Caco-2 (cell line): Measurements from ENCODE around the gene MAP2K5. TPM values are rescaled to one million over a fixed set of nuclear protein-coding genes. Genes with fewer than 3 reads are reported as not detected.
A peak's percentile ranks its signal among the peaks of the same experiment; 100 is the strongest.

Experiments used
- BruUV-seq: library from RNA; stranded (reverse); fragments of 400-500 nt; replicated peaks from 2 replicates; lab custom pipeline; 2021; lab: Mats Ljungman, UMichigan
- CTCF ChIA-PET: fragments of 300-600 bp; sonication (Branson Sonifier 250); formaldehyde crosslinking; loops from one replicate; lab custom pipeline; 2022; ENCODE audit warnings: antibody characterized with exemption; lab: Charles Lee
- POLR2A ChIA-PET: fragments of 300-600 bp; sonication (Branson Sonifier 250); formaldehyde crosslinking; loops from one replicate; lab custom pipeline; 2022; ENCODE audit warnings: antibody characterized with exemption; lab: Charles Lee
- DNase-seq, 2 experiments: peaks; one replicate each; pipeline versions ENCODE4 v3.0.0 to v3.0.0-alpha.2; 2020 to 2022
- H3K27me3 ChIP-seq: replicated peaks from 2 replicates; pipeline ENCODE4 v1.6.0; 2011; ENCODE audit warnings: low read length; ENCODE audit not compliant: control insufficient read depth, insufficient read depth
- H3K36me3 ChIP-seq: 2 replicates; pipeline ENCODE4 v1.5.1; 2011; ENCODE audit warnings: low read length; ENCODE audit not compliant: control insufficient read depth, insufficient read depth
- H3K4me1 ChIP-seq: fragments of 250-450 bp; sonication (Bioruptor Pico); 2 replicates; pipeline ENCODE4 v1.5.1; 2020; ENCODE audit warnings: mild to moderate bottlenecking
- H3K4me3 ChIP-seq: 2 replicates; pipeline ENCODE4 v1.5.1; 2011; ENCODE audit warnings: low read depth, mild to moderate bottlenecking, control low read depth, low read length
- H3K9me3 ChIP-seq: fragments of 250-450 bp; sonication (Bioruptor Pico); 2 replicates; pipeline ENCODE4 v1.5.1; 2020; ENCODE audit warnings: mild to moderate bottlenecking, moderate library complexity
- H3K27ac Mint-ChIP-seq: one replicate; pipeline ENCODE4 v1.8.0; 2022; ENCODE audit warnings: mixed read lengths; ENCODE audit not compliant: unreplicated experiment
- H3K27me3 Mint-ChIP-seq: one replicate; pipeline ENCODE4 v1.8.0; 2022; ENCODE audit warnings: mixed read lengths; ENCODE audit not compliant: insufficient read depth, unreplicated experiment
- H3K36me3 Mint-ChIP-seq: one replicate; pipeline ENCODE4 v1.8.0; 2022; ENCODE audit warnings: mild to moderate bottlenecking, mixed read lengths; ENCODE audit not compliant: insufficient read depth, unreplicated experiment
- H3K4me1 Mint-ChIP-seq: one replicate; pipeline ENCODE4 v1.8.0; 2022; ENCODE audit warnings: low read depth, mixed read lengths; ENCODE audit not compliant: unreplicated experiment
- H3K4me3 Mint-ChIP-seq: one replicate; pipeline ENCODE4 v1.8.0; 2022; ENCODE audit warnings: mild to moderate bottlenecking, moderate library complexity, mixed read lengths; ENCODE audit not compliant: unreplicated experiment
- H3K9me3 Mint-ChIP-seq: one replicate; pipeline ENCODE4 v1.8.0; 2022; ENCODE audit warnings: mixed read lengths; ENCODE audit not compliant: unreplicated experiment
- intact Hi-C: fragments of 100-400 bp; cut with micrococcal nuclease; formaldehyde crosslinking; loops from one replicate; pipeline ENCODE4 v1.10.0; 2022; ENCODE audit not compliant: unreplicated experiment
- total RNA-seq: library from RNA; stranded (reverse); gene quantifications from 2 replicates; pipeline ENCODE4 v1.2.3, GENCODE V29; 2022
- TF ChIP-seq, protein P1 (sequence below), 2 experiments: fragments of 200-600 bp in 1 of 2; IDR thresholded peaks; 1 replicate in 1 of 2; 2 replicates in 1 of 2; pipeline versions ENCODE4 v1.5.1 to v1.8.0; 2011 to 2022; ENCODE audit warnings: antibody characterized with exemption in 1 of 2, control low read depth in 1 of 2, inconsistent platforms in 1 of 2, low read depth in 1 of 2, low read length in 1 of 2, mild to moderate bottlenecking in 1 of 2, moderate library complexity in 1 of 2; ENCODE audit not compliant: insufficient read depth in 1 of 2, severe bottlenecking in 1 of 2, unreplicated experiment in 1 of 2

The MAP2K5 gene
- total RNA-seq, 1 experiment from 2014 or later: 12.2 TPM

- H3K4me1 Mint-ChIP-seq: peaks cover 12% of the 10 kb centered on the region
- CTCF ChIA-PET: interaction anchor here (1.6 kb wide), 1 partner anchor 11 kb away, joined by 4 read pairs; no protein-coding TSS in a partner anchor
- no TSS peak for BruUV-seq
Observed at GRCh38 chr15:67824197-67824968, 281.9 kb downstream of the MAP2K5 start.

DNA sequence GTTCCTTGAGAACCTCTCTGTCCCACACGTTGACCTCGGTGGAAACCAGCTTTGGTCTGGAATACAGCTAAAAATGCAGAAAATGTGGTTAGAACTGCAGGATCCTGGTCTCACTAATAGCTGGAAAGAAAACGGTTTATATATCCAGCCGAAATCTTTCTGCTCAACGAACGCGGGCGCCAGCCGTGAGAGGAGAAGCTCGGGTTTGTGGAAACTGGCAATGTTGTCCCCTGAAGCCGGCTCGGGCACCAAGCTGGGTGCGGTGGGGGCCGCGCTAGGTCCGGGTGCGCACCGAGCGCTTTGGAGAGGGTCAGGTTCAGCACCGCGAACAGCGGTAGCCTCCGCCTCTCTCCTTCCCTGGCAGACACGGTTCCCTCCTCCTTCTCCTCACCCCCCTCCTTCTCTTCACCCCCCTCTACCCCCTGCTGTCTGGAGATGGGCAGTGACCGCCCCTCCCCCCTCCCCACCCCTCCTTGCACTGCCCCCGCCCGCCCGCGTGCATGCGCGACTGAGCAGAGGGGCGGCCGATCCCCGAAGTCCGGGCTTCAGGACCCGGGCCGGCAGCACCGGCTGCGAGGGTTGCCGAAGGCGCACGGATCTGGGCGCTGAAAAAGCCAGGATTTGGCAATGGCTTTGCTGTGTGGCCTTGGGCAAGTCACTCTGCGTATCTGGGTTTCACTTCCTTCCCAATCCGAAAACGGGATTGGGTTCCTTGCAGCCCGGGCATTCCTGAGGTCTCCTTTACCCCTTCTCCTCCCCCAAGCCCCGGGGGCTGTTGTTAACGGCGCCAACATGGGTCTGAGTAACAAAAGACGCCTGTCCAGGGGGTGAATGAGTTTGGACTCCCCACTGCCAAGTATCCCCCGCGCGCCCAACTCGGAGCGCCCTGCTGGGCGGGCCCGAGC, 282.7 kb downstream of the MAP2K5 start, which contains the start of gene SKOR1:
SKOR1 (plus strand) TSS at position 534 of the 905 bp plus-strand sequence; CDS start at position 628, 94 bp downstream.
- H3K4me1 ChIP-seq: no peaks in the 10 kb centered on the region; the same call in 1 of the 2 replicates
- no TSS peak for BruUV-seq
- no peak for DNase-seq
- Mint-ChIP-seq H3K27me3 (peaks cover 25% of the 10 kb centered on the region), H3K9me3 (no peaks in the 10 kb centered on the region), H3K36me3 (no peaks in the 10 kb centered on the region), H3K4me1 (peaks cover 12% of the 10 kb centered on the region), H3K4me3 (peak within 1 kb of the TSS; percentile 82), H3K27ac (no peak within 1 kb of the TSS)
- POLR2A ChIA-PET: no interaction called here
- H3K36me3 ChIP-seq: no peaks in the 10 kb centered on the region
- H3K9me3 ChIP-seq: no peaks in the 10 kb centered on the region
- CTCF ChIA-PET: interaction anchor here (1.6 kb wide), 1 partner anchor 10 kb away, joined by 4 read pairs; no protein-coding TSS in a partner anchor
- intact Hi-C loops: no loop called here
- no peaks in the 10 kb centered on the region; the same call in 1 of the 2 replicates for H3K27me3 ChIP-seq
- TF ChIP-seq, protein P1, sequence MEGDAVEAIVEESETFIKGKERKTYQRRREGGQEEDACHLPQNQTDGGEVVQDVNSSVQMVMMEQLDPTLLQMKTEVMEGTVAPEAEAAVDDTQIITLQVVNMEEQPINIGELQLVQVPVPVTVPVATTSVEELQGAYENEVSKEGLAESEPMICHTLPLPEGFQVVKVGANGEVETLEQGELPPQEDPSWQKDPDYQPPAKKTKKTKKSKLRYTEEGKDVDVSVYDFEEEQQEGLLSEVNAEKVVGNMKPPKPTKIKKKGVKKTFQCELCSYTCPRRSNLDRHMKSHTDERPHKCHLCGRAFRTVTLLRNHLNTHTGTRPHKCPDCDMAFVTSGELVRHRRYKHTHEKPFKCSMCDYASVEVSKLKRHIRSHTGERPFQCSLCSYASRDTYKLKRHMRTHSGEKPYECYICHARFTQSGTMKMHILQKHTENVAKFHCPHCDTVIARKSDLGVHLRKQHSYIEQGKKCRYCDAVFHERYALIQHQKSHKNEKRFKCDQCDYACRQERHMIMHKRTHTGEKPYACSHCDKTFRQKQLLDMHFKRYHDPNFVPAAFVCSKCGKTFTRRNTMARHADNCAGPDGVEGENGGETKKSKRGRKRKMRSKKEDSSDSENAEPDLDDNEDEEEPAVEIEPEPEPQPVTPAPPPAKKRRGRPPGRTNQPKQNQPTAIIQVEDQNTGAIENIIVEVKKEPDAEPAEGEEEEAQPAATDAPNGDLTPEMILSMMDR (IDR thresholded peaks at IDR 0.05; ENCODE audit: insufficient read depth in 1 of 2, low read depth in 1 of 2, low read length in 1 of 2, severe bottlenecking in 1 of 2, unreplicated experiment in 1 of 2): no peak
- no peak within 1 kb of the TSS for H3K4me3 ChIP-seq

More at GRCh38 chr15:67824197-67824968, 281.9 kb downstream of the MAP2K5 start:
- Histone ChIP-seq H3K27me3 (no peaks in the 10 kb centered on the region; the same call in 1 of the 2 replicates), H3K9me3 (no peaks in the 10 kb centered on the region), H3K4me1 (no peaks in the 10 kb centered on the region; the same call in 1 of the 2 replicates), H3K36me3 (no peaks in the 10 kb centered on the region), H3K4me3 (no peak overlapping the region)
- Mint-ChIP-seq H3K4me3 (peak overlapping the region; percentile 82), H3K9me3 (no peaks in the 10 kb centered on the region), H3K27ac (no peak overlapping the region), H3K27me3 (peaks cover 25% of the 10 kb centered on the region), H3K36me3 (no peaks in the 10 kb centered on the region)
- POLR2A ChIA-PET: no interaction called here
- intact Hi-C loops: no loop called here
- DNase-seq: no peak
- TF ChIP-seq, protein P1 (IDR thresholded peaks at IDR 0.05; ENCODE audit: insufficient read depth in 1 of 2, low read depth in 1 of 2, low read length in 1 of 2, severe bottlenecking in 1 of 2, unreplicated experiment in 1 of 2): no peak
